Spleen (tissue), 7 donors: Measurements from ENCODE around the gene UNC45B.

Experiments used
- POLR2A ChIP-seq, 3 donors: fragments of 450-650 bp; IDR thresholded peaks; one replicate each; pipeline ENCODE4 v1.5.1; 2017; ENCODE audit warnings: antibody characterized with exemption in 3 of 3, mild to moderate bottlenecking in 1 of 3
- TF ChIP-seq, protein P1 (sequence below), 11 experiments: fragments of 200-600 bp in 7 of 11; fragments of 450-650 bp in 4 of 11; sonication (generic) in 4 of 11; IDR thresholded peaks in 8 of 11; conservative IDR thresholded peaks in 3 of 11; 1 replicate in 7 of 11; 2 replicates in 4 of 11; pipeline versions ENCODE4 v1.4.0 to v1.8.0; 2016 to 2021; ENCODE audit warnings: antibody characterized with exemption in 11 of 11, inconsistent platforms in 4 of 11, mild to moderate bottlenecking in 1 of 11
- donor health status: DM: no; HTN: no; CAD: no; lungs with moderate emphysema.
- donor health status: DM: no; HTN: no; CAD: no.
- donor health status: DM: no; HTN: no; CAD: no.

DNA sequence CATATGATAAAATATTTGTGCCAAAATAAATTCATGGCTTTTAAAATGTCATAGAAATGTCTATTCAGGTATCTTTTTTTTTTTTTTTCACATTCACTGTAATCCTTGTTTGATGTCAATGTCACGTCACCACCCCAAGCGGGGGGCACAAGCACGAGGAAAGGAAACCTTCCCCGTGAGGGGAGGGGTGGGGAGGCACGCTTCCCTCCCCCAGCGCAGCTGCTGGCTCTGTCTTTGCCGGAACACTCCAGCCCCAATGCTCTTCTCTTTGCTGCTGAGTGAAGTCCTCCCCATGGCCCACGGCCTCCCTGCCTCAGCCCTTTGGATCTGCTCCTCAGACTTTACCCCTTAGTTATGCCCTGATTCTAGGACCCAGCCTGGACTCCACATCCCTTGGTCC, 45.1 kb downstream of the UNC45B start:
- TF ChIP-seq, protein P1, sequence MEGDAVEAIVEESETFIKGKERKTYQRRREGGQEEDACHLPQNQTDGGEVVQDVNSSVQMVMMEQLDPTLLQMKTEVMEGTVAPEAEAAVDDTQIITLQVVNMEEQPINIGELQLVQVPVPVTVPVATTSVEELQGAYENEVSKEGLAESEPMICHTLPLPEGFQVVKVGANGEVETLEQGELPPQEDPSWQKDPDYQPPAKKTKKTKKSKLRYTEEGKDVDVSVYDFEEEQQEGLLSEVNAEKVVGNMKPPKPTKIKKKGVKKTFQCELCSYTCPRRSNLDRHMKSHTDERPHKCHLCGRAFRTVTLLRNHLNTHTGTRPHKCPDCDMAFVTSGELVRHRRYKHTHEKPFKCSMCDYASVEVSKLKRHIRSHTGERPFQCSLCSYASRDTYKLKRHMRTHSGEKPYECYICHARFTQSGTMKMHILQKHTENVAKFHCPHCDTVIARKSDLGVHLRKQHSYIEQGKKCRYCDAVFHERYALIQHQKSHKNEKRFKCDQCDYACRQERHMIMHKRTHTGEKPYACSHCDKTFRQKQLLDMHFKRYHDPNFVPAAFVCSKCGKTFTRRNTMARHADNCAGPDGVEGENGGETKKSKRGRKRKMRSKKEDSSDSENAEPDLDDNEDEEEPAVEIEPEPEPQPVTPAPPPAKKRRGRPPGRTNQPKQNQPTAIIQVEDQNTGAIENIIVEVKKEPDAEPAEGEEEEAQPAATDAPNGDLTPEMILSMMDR (IDR thresholded peaks at IDR 0.05 in 8 of 11, conservative IDR thresholded peaks at IDR 0.05 in 3 of 11) = no peak
- TF ChIP-seq POLR2A (IDR thresholded peaks at IDR 0.05) = no peak
